Activated effector memory CD4-positive, alpha-beta T cell treated with anti-CD3 and anti-CD28 coated beads, Interleukin-2, amount 50 U/mL, for 16 hours (primary cell): Measurements from ENCODE around the gene IL10.

ENCODE experiments used
- DNase-seq: peaks from one replicate; pipeline ENCODE4 v3.0.0-alpha.2; 2020

The IL10 gene

GRCh38 chr1:206761159-206761768 lies 11.0 kb downstream of the IL10 start:
- DNase-seq, result no peak

- no peak for DNase-seq
These were observed 11.7 kb downstream of the IL10 start for GRCh38 chr1:206760590-206760989.

- DNase-seq, result no peak
These were observed 14.6 kb downstream of the IL10 start for GRCh38 chr1:206757524-206758266.

- no peak for DNase-seq
These were observed 18.3 kb downstream of the IL10 start for GRCh38 chr1:206754011-206754410.

- DNase-seq, result no peak
These were observed 19.2 kb downstream of the IL10 start for GRCh38 chr1:206753141-206753540.

GRCh38 chr1:206752481-206752880 lies 19.8 kb downstream of the IL10 start:
- no peak for DNase-seq

- no peak for DNase-seq
These were observed 20.4 kb downstream of the IL10 start for GRCh38 chr1:206751891-206752290.

- no peak for DNase-seq
These were observed 23.8 kb downstream of the IL10 start for GRCh38 chr1:206748348-206749030.

- DNase-seq, result no peak
These were observed 27.0 kb downstream of the IL10 start for GRCh38 chr1:206745301-206745700.

- no peak for DNase-seq
These were observed 27.6 kb downstream of the IL10 start for GRCh38 chr1:206744683-206745082.

- DNase-seq, result peak; percentile 68
These were observed 29.4 kb downstream of the IL10 start for GRCh38 chr1:206742719-206743383.

GRCh38 chr1:206741142-206741701 lies 31.1 kb downstream of the IL10 start:
- DNase-seq, result no peak

GRCh38 chr1:206739411-206740076 lies 32.8 kb downstream of the IL10 start:
- no peak for DNase-seq

- no peak for DNase-seq
These were observed 33.6 kb downstream of the IL10 start for GRCh38 chr1:206738370-206739366.

- DNase-seq, result no peak
These were observed 34.5 kb downstream of the IL10 start for GRCh38 chr1:206737729-206738201.

GRCh38 chr1:206736878-206737728 lies 35.2 kb downstream of the IL10 start:
- peak; percentile 77 for DNase-seq

- DNase-seq, result no peak
These were observed 36.7 kb downstream of the IL10 start for GRCh38 chr1:206735553-206736031.

GRCh38 chr1:206734499-206735142 lies 37.7 kb downstream of the IL10 start:
- peak; percentile 90 for DNase-seq

- DNase-seq, result no peak
These were observed 39.3 kb downstream of the IL10 start for GRCh38 chr1:206732992-206733391.
